Gastroesophageal sphincter (tissue), 4 donors: ENCODE data around the gene TPX2. TPM values are rescaled to one million over a fixed set of nuclear protein-coding genes. Genes with fewer than 3 reads are reported as not detected.
"Not testable (repeated sequence)": the region's sequence is repeated elsewhere in the genome, so short reads cannot be mapped to it uniquely, and the experiment has no call there.

Experiments
- ATAC-seq: fragments of 150-250 bp; one replicate; pipeline ENCODE4 v1.9.1; 2016; ENCODE audit warnings: mild to moderate bottlenecking, moderate library complexity
- H3K27ac ChIP-seq, 4 donors: fragments of 200-600 bp; sonication (generic) in 3 of 4; 1 replicate in 3 of 4; 2 replicates in 1 of 4; pipeline ENCODE4 v1.5.1; 2016 to 2019
- H3K27me3 ChIP-seq: fragments of 200-600 bp; sonication (generic); one replicate; pipeline ENCODE4 v1.5.1; 2019
- H3K36me3 ChIP-seq, 2 donors: fragments of 200-600 bp; sonication (generic); one replicate each; pipeline ENCODE4 v1.5.1; 2019; ENCODE audit warnings: control low read depth in 1 of 2
- H3K4me1 ChIP-seq, 3 donors: fragments of 200-600 bp; sonication (generic); 1 replicate in 2 of 3; 2 replicates in 1 of 3; pipeline ENCODE4 v1.5.1; 2016 to 2019; ENCODE audit warnings: control low read depth in 2 of 3
- H3K4me3 ChIP-seq, 2 donors: fragments of 200-600 bp; sonication (generic); one replicate each; pipeline ENCODE4 v1.5.1; 2019; ENCODE audit warnings: mild to moderate bottlenecking in 1 of 2, moderate library complexity in 1 of 2
- H3K9me3 ChIP-seq, 3 donors: fragments of 200-600 bp; sonication (generic); one replicate each; pipeline ENCODE4 v1.5.1; 2017 to 2019; ENCODE audit warnings: control low read depth in 2 of 3
- CTCF ChIP-seq, 4 experiments: fragments of 200-600 bp in 2 of 4; fragments of 450-650 bp in 2 of 4; sonication (generic) in 1 of 4; IDR thresholded peaks; one replicate each; pipeline ENCODE4 v1.5.1; 2017 to 2019; ENCODE audit warnings: antibody characterized with exemption in 4 of 4, mild to moderate bottlenecking in 2 of 4, moderate library complexity in 2 of 4
- EP300 ChIP-seq: sonication (generic); formaldehyde crosslinking; IDR thresholded peaks from one replicate; pipeline ENCODE4 v1.6.1; 2017; ENCODE audit warnings: antibody characterized with exemption, mild to moderate bottlenecking
- POLR2A ChIP-seq, 2 donors: fragments of 450-650 bp; IDR thresholded peaks; one replicate each; pipeline ENCODE4 v1.6.1; 2017; ENCODE audit warnings: antibody characterized with exemption in 2 of 2, mild to moderate bottlenecking in 2 of 2, moderate library complexity in 1 of 2
- POLR2AphosphoS5 ChIP-seq: sonication (generic); formaldehyde crosslinking; IDR thresholded peaks from one replicate; pipeline ENCODE4 v1.6.1; 2017; ENCODE audit warnings: antibody characterized with exemption
- WGBS, 2 donors: methylation state at CpG; one replicate each; pipeline ENCODE4 v1.1.5; 2018; ENCODE audit warnings: low coverage in 1 of 2; 5-methylcytosine and 5-hydroxymethylcytosine counted together
- total RNA-seq, 4 donors: library from RNA; depleted of rRNA; stranded (reverse); fragments of >200 nt; gene quantifications; one replicate each; pipeline ENCODE4 v1.1.0, GENCODE V29; 2016

TPX2 gene
- total RNA-seq, 4 donors from 2014 or later = 0.13 to 1.4 (median 0.74) TPM

- no peak for ATAC-seq
- no peaks in the 10 kb centered on the region for H3K9me3 ChIP-seq
- H3K27ac ChIP-seq = no peak overlapping the region
- 61 to 63% methylated on average over 3 of the region's 3 CpGs for WGBS, 2 donors
- H3K4me1 ChIP-seq = peaks cover 0 to 26% (median 0%) of the 10 kb centered on the region in 3 donors
- H3K36me3 ChIP-seq = no peaks in the 10 kb centered on the region
- no peak overlapping the region for H3K4me3 ChIP-seq
- no peak for TF ChIP-seq EP300
- no peak for TF ChIP-seq CTCF (IDR thresholded peaks at IDR 0.05)
- TF ChIP-seq POLR2A (IDR thresholded peaks at IDR 0.05) = no peak
- no peak for TF ChIP-seq POLR2AphosphoS5
- H3K27me3 ChIP-seq = no peaks in the 10 kb centered on the region
Measured at GRCh38 chr20:31809661-31810060, 70.6 kb downstream of the TPX2 start.

- ATAC-seq = no peak
- TF ChIP-seq POLR2AphosphoS5 = no peak
- no peaks in the 10 kb centered on the region for H3K27me3 ChIP-seq
- 100% methylated on average over 1 of the region's 4 CpGs; no CpG with 5 or more reads in 1 of the 2 donors for WGBS, 2 donors
- H3K4me3 ChIP-seq = no peak overlapping the region
- no peaks in the 10 kb centered on the region for H3K36me3 ChIP-seq
- peak overlapping the region in 1 of 4 donors; percentile 14 for H3K27ac ChIP-seq
- peaks cover 0 to 34% (median 3%) of the 10 kb centered on the region in 3 donors for H3K4me1 ChIP-seq
- no peaks in the 10 kb centered on the region for H3K9me3 ChIP-seq
Measured at GRCh38 chr20:31811198-31811597, 72.1 kb downstream of the TPX2 start.

DNA sequence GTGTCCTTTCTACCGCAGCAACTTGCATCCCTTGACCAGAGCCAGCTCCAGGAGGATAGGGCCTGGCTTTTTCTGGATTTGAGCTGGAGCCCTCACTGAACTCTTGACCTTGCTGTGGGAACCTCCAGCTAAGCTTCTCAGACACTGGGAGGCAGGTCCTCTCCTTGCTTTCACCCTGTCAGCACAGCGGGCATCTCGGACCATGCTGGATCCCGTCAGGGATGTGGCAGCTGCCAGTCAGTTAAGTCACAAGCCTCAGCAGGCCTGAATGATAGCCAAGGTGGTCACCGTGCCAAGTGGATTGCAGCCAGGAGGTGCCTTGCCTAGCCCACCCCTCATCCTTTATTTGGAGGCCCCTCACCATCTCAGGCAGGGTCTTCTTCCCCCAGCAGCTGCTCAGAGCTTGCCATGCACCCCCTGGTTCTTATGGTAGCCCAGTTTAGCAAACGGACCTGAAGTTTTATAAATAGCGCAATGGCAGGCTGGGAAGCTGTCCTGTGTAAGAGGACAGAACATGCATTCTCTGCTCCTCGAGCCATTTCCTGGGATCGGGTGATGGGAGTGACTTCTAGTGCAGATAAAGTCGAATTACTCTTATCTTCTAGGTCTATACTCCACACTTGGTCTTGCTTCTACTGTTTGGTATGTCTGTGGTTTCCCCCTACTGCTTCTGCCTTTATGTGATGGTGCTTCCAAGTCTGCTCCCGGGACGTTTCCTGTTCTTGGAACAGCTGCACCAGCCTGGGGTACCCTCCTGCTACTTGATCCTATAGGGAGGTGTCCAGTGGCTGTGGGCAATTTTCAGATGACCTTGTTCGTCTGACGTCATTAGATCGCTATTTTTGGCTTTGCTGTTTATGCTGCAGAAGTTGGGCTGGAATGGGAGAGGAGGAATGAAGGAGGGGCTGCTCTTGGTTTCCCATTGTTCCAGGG is 73.0 kb downstream of the TPX2 start:
- H3K27me3 ChIP-seq = no peaks in the 10 kb centered on the region
- no peaks in the 10 kb centered on the region for H3K9me3 ChIP-seq
- peaks cover 0 to 25% (median 3%) of the 10 kb centered on the region in 3 donors for H3K4me1 ChIP-seq
- no peak overlapping the region for H3K4me3 ChIP-seq
- TF ChIP-seq POLR2A (IDR thresholded peaks at IDR 0.05) = no peak
- TF ChIP-seq POLR2AphosphoS5 = no peak
- no peak for TF ChIP-seq CTCF (IDR thresholded peaks at IDR 0.05)
- no peak for TF ChIP-seq EP300
- peak overlapping the region in 1 of 4 donors; percentile 14 for H3K27ac ChIP-seq
- H3K36me3 ChIP-seq = no peaks in the 10 kb centered on the region
- WGBS, 2 donors = 41 to 65% methylated on average over 5 to 10 of the region's 15 CpGs
- no peak for ATAC-seq

- no peaks in the 10 kb centered on the region for H3K27me3 ChIP-seq
- H3K4me3 ChIP-seq = no peak overlapping the region
- TF ChIP-seq POLR2A (IDR thresholded peaks at IDR 0.05) (no peak), POLR2AphosphoS5 (no peak), EP300 (no peak), CTCF (IDR thresholded peaks at IDR 0.05) (no peak)
- H3K9me3 ChIP-seq = no peaks in the 10 kb centered on the region
- H3K4me1 ChIP-seq = peaks cover 0 to 24% (median 3%) of the 10 kb centered on the region in 3 donors
- no peak for ATAC-seq
- no peak overlapping the region for H3K27ac ChIP-seq
- H3K36me3 ChIP-seq = no peaks in the 10 kb centered on the region
Measured at GRCh38 chr20:31813611-31814010, 74.5 kb downstream of the TPX2 start.

DNA sequence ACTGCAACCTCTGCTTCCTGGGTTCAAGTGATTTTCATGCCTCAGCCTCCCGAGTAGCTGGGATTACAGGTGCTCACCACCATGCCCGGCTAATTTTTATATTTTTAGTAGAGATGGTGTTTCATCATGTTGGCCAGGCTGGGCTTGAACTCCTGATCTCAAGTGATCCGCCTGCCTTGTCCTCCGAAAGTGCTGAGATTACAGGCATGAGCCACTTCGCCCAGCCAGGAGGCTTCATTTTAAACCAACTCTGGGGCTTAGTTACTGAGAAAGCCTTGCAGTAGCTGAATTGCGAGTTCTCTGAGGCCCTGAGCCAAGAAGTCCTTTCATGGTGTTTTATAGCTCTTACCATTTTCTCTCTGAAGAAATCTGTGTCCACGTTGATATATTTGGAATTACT is 75.1 kb downstream of the TPX2 start:
- WGBS, 2 donors = 68 to 83% methylated on average over 3 to 6 of the region's 7 CpGs
- not testable (repeated sequence) for H3K9me3 ChIP-seq, H3K36me3 ChIP-seq, H3K4me3 ChIP-seq, H3K27ac ChIP-seq, ATAC-seq, H3K27me3 ChIP-seq
- peaks cover 0 to 24% (median 3%) of the 10 kb centered on the region in 3 donors for H3K4me1 ChIP-seq
